Dendritic cell treated with granulocyte-macrophage colony-stimulating factor and Interleukin-4, amounts not matched to agents 40 ng/mL and 50 ng/mL, for 4 days (primary cell): ENCODE data around the gene KIF13A.
"Not testable (repeated sequence)": the region's sequence is repeated elsewhere in the genome, so short reads cannot be mapped to it uniquely, and the experiment has no call there.

Experiments
- H3K27ac Mint-ChIP-seq: one replicate; pipeline ENCODE4 v1.8.0; 2022; ENCODE audit warnings: mild to moderate bottlenecking, mixed read lengths
- H3K27me3 Mint-ChIP-seq: one replicate; pipeline ENCODE4 v1.8.0; 2022; ENCODE audit warnings: mild to moderate bottlenecking, mixed read lengths
- H3K36me3 Mint-ChIP-seq: one replicate; pipeline ENCODE4 v1.8.0; 2022; ENCODE audit warnings: low read depth, mixed read lengths
- H3K4me1 Mint-ChIP-seq: one replicate; pipeline ENCODE4 v1.8.0; 2022; ENCODE audit warnings: low read depth, mixed read lengths
- H3K4me3 Mint-ChIP-seq: one replicate; pipeline ENCODE4 v1.8.0; 2022; ENCODE audit warnings: mild to moderate bottlenecking, moderate library complexity, mixed read lengths
- H3K9me3 Mint-ChIP-seq: one replicate; pipeline ENCODE4 v1.8.0; 2022; ENCODE audit warnings: mixed read lengths
- intact Hi-C: fragments of 100-400 bp; cut with micrococcal nuclease; formaldehyde crosslinking; loops from one replicate; pipeline ENCODE4 v1.15.0; 2022

The KIF13A gene

GRCh38 chr6:17928514-17929430, 58.7 kb downstream of the KIF13A start:
- no peaks in the 10 kb centered on the region for H3K27me3 Mint-ChIP-seq
- intact Hi-C loops: no loop called here
- H3K4me3 Mint-ChIP-seq: no peak overlapping the region
- H3K9me3 Mint-ChIP-seq: no peaks in the 10 kb centered on the region
- H3K36me3 Mint-ChIP-seq: no peaks in the 10 kb centered on the region
- H3K27ac Mint-ChIP-seq: no peak overlapping the region
- H3K4me1 Mint-ChIP-seq: peaks cover 41% of the 10 kb centered on the region

DNA sequence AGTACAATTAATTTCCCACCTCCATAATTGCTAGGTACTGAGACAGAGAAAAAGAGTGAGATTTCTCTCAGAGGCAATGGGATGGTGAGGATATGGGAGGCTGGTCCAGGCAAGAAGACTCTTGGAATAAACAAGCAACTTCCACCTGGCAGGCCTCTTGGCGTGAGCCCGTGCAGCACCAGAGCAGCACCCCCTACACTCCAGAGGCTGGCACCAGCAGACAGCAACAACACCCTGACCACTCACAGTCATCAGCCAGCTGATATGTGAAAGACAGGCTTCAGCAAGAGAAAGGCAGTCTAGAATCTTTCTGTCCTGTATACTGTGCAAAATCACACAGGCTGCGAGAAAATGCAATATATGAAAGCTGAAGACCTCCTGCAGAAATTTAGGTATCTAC, 59.7 kb downstream of the KIF13A start:
- peaks cover 39% of the 10 kb centered on the region for H3K4me1 Mint-ChIP-seq
- no peak overlapping the region for H3K4me3 Mint-ChIP-seq
- intact Hi-C loops: no loop called here
- H3K27ac Mint-ChIP-seq: no peak overlapping the region
- no peaks in the 10 kb centered on the region for H3K36me3 Mint-ChIP-seq
- H3K9me3 Mint-ChIP-seq: no peaks in the 10 kb centered on the region
- no peaks in the 10 kb centered on the region for H3K27me3 Mint-ChIP-seq

- H3K27ac Mint-ChIP-seq: no peak overlapping the region
- H3K9me3 Mint-ChIP-seq: no peaks in the 10 kb centered on the region
- intact Hi-C loops: no loop called here
- no peaks in the 10 kb centered on the region for H3K27me3 Mint-ChIP-seq
- peaks cover 8% of the 10 kb centered on the region for H3K4me1 Mint-ChIP-seq
- no peak overlapping the region for H3K4me3 Mint-ChIP-seq
- peaks cover 7% of the 10 kb centered on the region for H3K36me3 Mint-ChIP-seq
These were observed 64.0 kb downstream of the KIF13A start for GRCh38 chr6:17923401-17923863.

DNA sequence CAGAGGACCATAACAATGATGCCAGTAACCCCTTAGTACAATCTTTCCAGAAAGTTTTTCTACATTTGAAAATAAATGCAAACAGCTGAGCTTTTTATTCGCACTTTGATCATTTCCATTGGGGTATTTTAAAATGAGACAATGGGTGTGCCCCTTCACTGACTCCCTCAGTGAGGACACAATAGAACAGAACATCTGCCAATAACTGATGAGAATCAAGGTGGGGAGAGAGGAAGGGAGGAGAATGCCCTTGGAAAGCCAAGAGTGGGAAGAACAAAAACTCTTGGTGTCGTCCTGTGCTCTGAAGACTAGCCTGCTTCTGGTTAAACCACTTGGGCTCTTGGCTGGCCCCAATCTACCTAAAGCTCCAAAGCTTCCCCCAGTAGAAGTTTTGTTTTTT, 66.0 kb downstream of the KIF13A start:
- Mint-ChIP-seq H3K9me3 (no peaks in the 10 kb centered on the region), H3K27ac (no peak overlapping the region), H3K4me3 (no peak overlapping the region), H3K36me3 (peaks cover 7% of the 10 kb centered on the region), H3K27me3 (no peaks in the 10 kb centered on the region), H3K4me1 (peaks cover 8% of the 10 kb centered on the region)
- intact Hi-C loops: no loop called here

GRCh38 chr6:17919496-17919895, 67.9 kb downstream of the KIF13A start:
- no peaks in the 10 kb centered on the region for H3K27me3 Mint-ChIP-seq
- H3K4me1 Mint-ChIP-seq: no peaks in the 10 kb centered on the region
- H3K9me3 Mint-ChIP-seq: no peaks in the 10 kb centered on the region
- H3K4me3 Mint-ChIP-seq: no peak overlapping the region
- peaks cover 7% of the 10 kb centered on the region for H3K36me3 Mint-ChIP-seq
- no peak overlapping the region for H3K27ac Mint-ChIP-seq
- intact Hi-C loops: no loop called here

- Mint-ChIP-seq H3K27me3 (no peaks in the 10 kb centered on the region), H3K36me3 (peaks cover 7% of the 10 kb centered on the region), H3K4me3 (no peak overlapping the region), H3K27ac (no peak overlapping the region), H3K4me1 (no peaks in the 10 kb centered on the region), H3K9me3 (no peaks in the 10 kb centered on the region)
- intact Hi-C loops: no loop called here
These were observed 69.3 kb downstream of the KIF13A start for GRCh38 chr6:17917837-17918763.

DNA sequence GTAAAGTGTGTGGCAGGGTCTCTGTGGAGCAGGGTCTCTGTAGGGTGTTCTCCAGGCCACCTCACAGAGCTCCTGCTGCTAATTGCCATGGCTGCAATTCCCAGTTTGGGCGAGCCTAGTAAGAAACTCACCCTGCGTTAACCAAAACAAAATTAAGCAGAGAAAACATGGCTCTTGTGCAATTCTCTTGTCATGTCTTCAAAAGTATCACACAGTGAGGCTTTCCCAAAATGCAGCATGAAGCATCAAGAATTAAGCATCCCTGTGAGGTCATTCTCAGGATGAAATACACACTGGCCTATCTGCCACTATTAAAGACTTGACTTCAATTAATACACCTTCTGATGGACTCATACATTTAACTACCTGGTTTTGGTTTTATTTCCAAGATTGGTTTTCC, 72.8 kb downstream of the KIF13A start:
- Mint-ChIP-seq H3K4me3 (no peak overlapping the region), H3K27me3 (no peaks in the 10 kb centered on the region), H3K4me1 (peaks cover 7% of the 10 kb centered on the region), H3K27ac (no peak overlapping the region), H3K36me3 (peaks cover 3% of the 10 kb centered on the region), H3K9me3 (no peaks in the 10 kb centered on the region)
- intact Hi-C loops: no loop called here

DNA sequence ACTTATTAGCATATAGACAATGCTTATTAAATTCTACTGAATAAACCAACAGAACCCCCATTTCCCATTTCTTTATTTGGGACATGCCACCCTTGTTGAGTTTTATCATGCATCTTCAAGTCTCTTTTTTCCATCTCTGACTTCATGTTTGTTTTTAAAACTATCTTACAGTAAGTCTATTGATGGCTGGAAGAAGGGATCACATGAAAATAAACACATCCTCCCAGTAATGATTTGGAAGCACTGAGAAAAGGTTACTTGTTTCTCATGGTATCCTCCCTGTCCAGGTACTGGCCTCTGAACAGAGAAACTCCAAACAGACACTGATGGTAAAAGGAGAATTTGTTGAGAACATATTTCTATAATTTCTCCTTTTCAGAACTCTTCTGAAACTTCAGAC, 74.9 kb downstream of the KIF13A start:
- Mint-ChIP-seq H3K4me3 (no peak overlapping the region), H3K4me1 (peaks cover 26% of the 10 kb centered on the region), H3K9me3 (no peaks in the 10 kb centered on the region), H3K36me3 (no peaks in the 10 kb centered on the region), H3K27me3 (no peaks in the 10 kb centered on the region), H3K27ac (no peak overlapping the region)
- intact Hi-C loops: no loop called here

DNA sequence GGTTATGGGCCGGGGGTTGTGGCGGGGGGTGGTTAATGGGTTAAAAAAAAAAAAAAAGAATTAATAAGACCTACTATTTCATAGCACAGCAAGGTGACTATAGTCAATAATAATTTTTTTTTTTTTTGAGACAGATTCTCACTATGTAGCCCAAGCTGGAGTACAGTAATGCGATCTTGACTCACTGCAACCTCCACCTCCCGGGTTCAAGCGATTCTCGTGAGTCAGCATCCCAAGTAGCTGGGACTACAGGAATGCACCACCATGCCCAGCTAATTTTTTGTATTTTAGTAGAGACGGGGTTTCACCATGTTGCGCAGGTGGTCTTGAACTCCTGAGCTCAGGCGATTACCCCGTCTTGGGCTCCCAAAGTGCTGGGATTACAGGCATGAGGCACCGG, 75.8 kb downstream of the KIF13A start:
- H3K27me3 Mint-ChIP-seq, H3K9me3 Mint-ChIP-seq, H3K27ac Mint-ChIP-seq, H3K4me3 Mint-ChIP-seq, H3K36me3 Mint-ChIP-seq, intact Hi-C loops: not testable (repeated sequence)
- peaks cover 34% of the 10 kb centered on the region for H3K4me1 Mint-ChIP-seq

DNA sequence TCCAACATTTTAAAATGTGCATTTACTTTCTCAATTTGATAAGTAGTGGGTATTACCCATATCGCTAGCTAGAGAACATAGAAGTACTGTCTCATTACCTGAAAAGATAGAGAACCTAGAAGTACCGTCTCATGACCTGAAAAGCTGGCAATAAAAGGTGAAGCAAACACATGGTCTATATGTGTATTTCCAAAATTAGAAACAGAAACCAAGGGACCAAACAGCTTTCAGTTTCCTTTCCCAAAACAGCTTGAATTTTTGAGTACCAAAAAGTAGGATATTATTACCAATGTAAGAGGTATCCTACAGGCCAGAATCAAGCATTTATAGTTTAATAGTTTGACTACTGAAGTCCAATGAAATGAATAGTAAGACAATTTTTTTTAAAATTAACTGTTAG, 77.2 kb downstream of the KIF13A start:
- Mint-ChIP-seq H3K9me3 (no peaks in the 10 kb centered on the region), H3K27ac (no peak overlapping the region), H3K4me3 (no peak overlapping the region), H3K27me3 (no peaks in the 10 kb centered on the region), H3K36me3 (no peaks in the 10 kb centered on the region), H3K4me1 (peaks cover 49% of the 10 kb centered on the region)
- intact Hi-C loops: no loop called here

DNA sequence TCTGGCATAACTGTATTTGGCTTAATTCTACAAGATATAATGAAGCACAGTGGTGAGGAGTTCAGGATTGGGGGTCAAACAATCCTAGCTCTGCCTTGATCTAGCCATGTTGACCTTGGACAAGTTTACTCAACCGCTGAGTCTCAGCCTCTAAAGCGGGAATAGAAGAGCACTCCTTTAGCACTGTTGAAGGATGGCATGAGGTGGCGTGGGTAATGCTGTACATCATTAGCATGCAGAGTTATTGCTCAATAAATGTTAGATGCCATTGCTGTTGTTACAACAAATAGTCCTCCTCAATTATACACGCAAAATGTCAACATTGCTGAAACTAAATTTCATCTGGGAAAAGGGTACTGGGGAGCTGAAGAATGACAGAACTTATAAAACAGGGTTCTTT, 78.6 kb downstream of the KIF13A start:
- intact Hi-C loops: no loop called here
- Mint-ChIP-seq H3K4me1 (peaks cover 51% of the 10 kb centered on the region), H3K27ac (peak overlapping the region; percentile 93)

GRCh38 chr6:17907406-17908229, 79.8 kb downstream of the KIF13A start:
- no peaks in the 10 kb centered on the region for H3K27me3 Mint-ChIP-seq
- H3K4me3 Mint-ChIP-seq: peak overlapping the region; percentile 66
- intact Hi-C loops: loop anchor here (2.0 kb wide), 1 partner anchor 23 kb away; no protein-coding TSS in a partner anchor
- H3K27ac Mint-ChIP-seq: peak overlapping the region; percentile 93
- H3K4me1 Mint-ChIP-seq: peaks cover 60% of the 10 kb centered on the region
- no peaks in the 10 kb centered on the region for H3K36me3 Mint-ChIP-seq
- H3K9me3 Mint-ChIP-seq: no peaks in the 10 kb centered on the region

More for the DNA sequence above, 78.6 kb downstream of the KIF13A start:
- H3K27me3 Mint-ChIP-seq: no peaks in the 10 kb centered on the region
- no peaks in the 10 kb centered on the region for H3K36me3 Mint-ChIP-seq
- H3K9me3 Mint-ChIP-seq: no peaks in the 10 kb centered on the region
- no peak overlapping the region for H3K4me3 Mint-ChIP-seq
